PFSK-1 (cell line): ENCODE measurements around the gene MC1R.

Experiments used
- POLR2AphosphoS5 ChIP-seq: IDR thresholded peaks from 2 replicates; pipeline ENCODE4 v1.6.1; 2012; ENCODE audit warnings: low read depth, mild to moderate bottlenecking, control low read depth, low read length, moderate library complexity
- SIN3A ChIP-seq: IDR thresholded peaks from 2 replicates; pipeline ENCODE4 v1.6.1; 2012; ENCODE audit warnings: mild to moderate bottlenecking, low read length, moderate library complexity, borderline replicate concordance; ENCODE audit not compliant: insufficient read depth
- TAF1 ChIP-seq: IDR thresholded peaks from 2 replicates; pipeline ENCODE4 v1.6.1; 2012; ENCODE audit warnings: low read length, control low read depth, borderline replicate concordance; ENCODE audit not compliant: insufficient read depth

DNA sequence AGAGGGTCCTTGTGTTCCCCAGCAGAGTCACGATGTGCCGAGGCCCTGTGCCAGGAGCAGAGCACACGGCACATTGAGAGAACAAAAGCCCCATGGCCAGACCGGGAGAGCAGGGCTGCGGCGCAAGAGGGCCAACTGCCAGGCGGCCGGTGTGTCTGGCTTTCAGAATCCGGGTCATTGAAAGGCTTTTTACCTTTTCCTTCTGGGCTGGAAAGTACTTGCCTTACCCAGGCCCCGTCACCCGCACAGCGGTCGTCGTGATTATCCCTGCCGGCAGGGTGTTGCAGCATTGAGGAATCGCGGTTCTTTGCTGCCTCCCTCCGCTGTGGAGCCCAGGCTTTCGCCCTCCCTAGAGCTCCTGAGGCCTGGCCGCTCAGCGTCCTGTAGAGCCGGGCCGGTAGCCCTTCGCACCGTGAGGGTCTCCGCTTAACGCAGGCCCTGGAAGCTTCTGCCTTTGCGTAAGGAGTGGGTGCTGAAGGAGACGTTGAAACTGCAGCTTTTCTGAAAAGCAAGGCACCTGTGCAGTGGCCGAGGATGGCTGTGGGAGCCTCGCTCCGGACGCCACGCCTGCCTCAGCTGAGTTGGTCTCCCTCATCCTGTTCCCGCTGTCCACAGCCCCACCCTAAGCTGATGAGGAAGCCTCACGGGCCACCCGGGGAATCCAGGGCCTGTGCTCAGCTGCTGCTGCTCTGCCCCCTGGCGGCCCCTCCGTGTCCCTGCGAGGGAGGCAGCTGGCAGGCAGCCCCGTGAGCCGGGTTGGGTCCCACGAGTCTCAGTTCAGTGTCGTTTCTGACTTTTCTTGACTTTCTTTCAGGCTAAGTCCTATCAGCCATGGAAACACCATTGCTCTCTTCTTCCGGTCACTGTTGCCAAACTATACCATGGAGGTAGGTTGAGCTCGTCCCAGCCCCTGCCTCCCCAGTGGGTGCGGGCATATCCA lies 8.6 kb upstream of the MC1R start:
- TF ChIP-seq POLR2AphosphoS5 = 0 out of 2 replicates have a peak, but pooled peaks have one; percentile 19
- TF ChIP-seq SIN3A = no peak
- no peak for TF ChIP-seq TAF1
